Renal cortical epithelial cell (primary cell): ENCODE data around the gene STAU1. TPM values are rescaled to one million over a fixed set of nuclear protein-coding genes. Genes with fewer than 3 reads are reported as not detected.
"Not testable (repeated sequence)": the region's sequence is repeated elsewhere in the genome, so short reads cannot be mapped to it uniquely, and the experiment has no call there.

Source experiments
- DNase-seq: peaks from one replicate; pipeline ENCODE4 v3.0.0-alpha.2; 2011; ENCODE audit warnings: low read depth
- total RNA-seq: library from RNA; depleted of rRNA; stranded (reverse); fragments of >200 nt; gene quantifications from 2 replicates; pipeline ENCODE4 v1.2.3, GENCODE V29; 2014

Gene STAU1
- total RNA-seq, 1 donor from 2014 or later: 117 TPM

GRCh38 chr20:49165611-49166010 lies 22.5 kb downstream of the STAU1 start:
- DNase-seq: no peak

GRCh38 chr20:49163696-49164095 lies 24.4 kb downstream of the STAU1 start:
- DNase-seq: no peak

- no peak for DNase-seq
Observed at GRCh38 chr20:49161428-49162152, 26.5 kb downstream of the STAU1 start.

- DNase-seq: no peak
Observed at GRCh38 chr20:49160057-49160929, 27.8 kb downstream of the STAU1 start.

- DNase-seq: no peak
Observed at GRCh38 chr20:49157146-49157545, 31.0 kb downstream of the STAU1 start.

GRCh38 chr20:49156481-49156880 lies 31.7 kb downstream of the STAU1 start:
- no peak for DNase-seq

GRCh38 chr20:49151436-49151835 lies 36.7 kb downstream of the STAU1 start:
- no peak for DNase-seq

GRCh38 chr20:49149281-49150045 lies 38.7 kb downstream of the STAU1 start:
- peak; percentile 33 for DNase-seq

- DNase-seq: no peak
Observed at GRCh38 chr20:49148601-49149000, 39.5 kb downstream of the STAU1 start.

GRCh38 chr20:49147296-49147695 lies 40.8 kb downstream of the STAU1 start:
- no peak for DNase-seq

GRCh38 chr20:49146442-49147225 lies 41.5 kb downstream of the STAU1 start:
- DNase-seq: no peak

- DNase-seq: no peak
Observed at GRCh38 chr20:49140834-49141233, 47.3 kb downstream of the STAU1 start.

GRCh38 chr20:49140411-49140810 lies 47.7 kb downstream of the STAU1 start:
- no peak for DNase-seq

GRCh38 chr20:49138431-49138830 lies 49.7 kb downstream of the STAU1 start:
- DNase-seq: no peak

- no peak for DNase-seq
Observed at GRCh38 chr20:49136817-49137571, 51.1 kb downstream of the STAU1 start.

- not testable (repeated sequence) for DNase-seq
Observed at GRCh38 chr20:49134797-49135196, 53.3 kb downstream of the STAU1 start.

GRCh38 chr20:49133571-49133970 lies 54.6 kb downstream of the STAU1 start:
- no peak for DNase-seq

- DNase-seq: peak; percentile 79
Observed at GRCh38 chr20:49132995-49133478, 55.1 kb downstream of the STAU1 start.

GRCh38 chr20:49123982-49124381 lies 64.2 kb downstream of the STAU1 start:
- no peak for DNase-seq

GRCh38 chr20:49122920-49123319 lies 65.2 kb downstream of the STAU1 start:
- DNase-seq: no peak

GRCh38 chr20:49119988-49120387 lies 68.1 kb downstream of the STAU1 start:
- no peak for DNase-seq
